Fibroblast of lung (primary cell): Measurements from ENCODE around the gene BEND7. TPM values are rescaled to one million over a fixed set of nuclear protein-coding genes. Genes with fewer than 3 reads are reported as not detected.
A peak's percentile ranks its signal among the peaks of the same experiment; 100 is the strongest.

ENCODE experiments used
- DNase-seq, 2 donors: peaks; one replicate each; pipeline versions ENCODE4 v3.0.0 to v3.0.0-alpha.2; 2010; ENCODE audit warnings: low read depth in 2 of 2
- H2AFZ ChIP-seq: 2 replicates; pipeline ENCODE4 v1.5.1; 2012; ENCODE audit warnings: low read length, control low read depth, inconsistent platforms
- H3K27ac ChIP-seq: 2 replicates; pipeline ENCODE4 v1.5.1; 2011; ENCODE audit warnings: low read length, control low read depth; ENCODE audit not compliant: insufficient read depth
- H3K27me3 ChIP-seq: 2 replicates; pipeline ENCODE4 v1.5.1; 2011; ENCODE audit warnings: mild to moderate bottlenecking, low read length; ENCODE audit not compliant: control insufficient read depth, insufficient read depth
- H3K36me3 ChIP-seq: 2 replicates; pipeline ENCODE4 v1.5.1; 2011; ENCODE audit warnings: low read length; ENCODE audit not compliant: control insufficient read depth, insufficient read depth
- H3K4me1 ChIP-seq: 2 replicates; pipeline ENCODE4 v1.5.1; 2011; ENCODE audit warnings: low read length; ENCODE audit not compliant: control insufficient read depth, insufficient read depth; ENCODE audit errors: extremely low read depth
- H3K4me2 ChIP-seq: 2 replicates; pipeline ENCODE4 v1.5.1; 2011; ENCODE audit warnings: low read length, control low read depth; ENCODE audit not compliant: insufficient read depth; ENCODE audit errors: extremely low read depth
- H3K4me3 ChIP-seq, 4 experiments: fragments of 200-600 bp in 1 of 4; sonication (generic) in 1 of 4; replicated peaks in 1 of 4; 2 replicates each; pipeline ENCODE4 v1.5.1; 2011 to 2016; ENCODE audit warnings: low read length in 4 of 4, low read depth in 3 of 4, mild to moderate bottlenecking in 3 of 4, control low read depth in 2 of 4, inconsistent platforms in 1 of 4, mixed read lengths in 1 of 4; ENCODE audit not compliant: insufficient read depth in 1 of 4; ENCODE audit errors: control extremely low read depth in 1 of 4
- H3K79me2 ChIP-seq: 2 replicates; pipeline ENCODE4 v1.5.1; 2012; ENCODE audit warnings: mild to moderate bottlenecking, low read length, inconsistent platforms; ENCODE audit not compliant: control insufficient read depth, insufficient read depth
- H3K9ac ChIP-seq: 2 replicates; pipeline ENCODE4 v1.5.1; 2011; ENCODE audit warnings: mild to moderate bottlenecking, low read length, control low read depth; ENCODE audit not compliant: insufficient read depth
- H3K9me3 ChIP-seq: 2 replicates; pipeline ENCODE4 v1.5.1; 2012; ENCODE audit warnings: low read depth, low read length; ENCODE audit not compliant: control insufficient read depth, insufficient read depth
- H4K20me1 ChIP-seq: 2 replicates; pipeline ENCODE4 v1.5.1; 2011; ENCODE audit warnings: low read length; ENCODE audit not compliant: control insufficient read depth, insufficient read depth; ENCODE audit errors: extremely low read depth
- EZH2 ChIP-seq: IDR thresholded peaks from 2 replicates; pipeline ENCODE4 v1.5.1; 2012; ENCODE audit warnings: low read length, control low read depth, mild to moderate bottlenecking; ENCODE audit errors: missing control alignments
- polyA plus RNA-seq, 2 donors: library from polyadenylated mRNA; depleted of rRNA in 1 of 2; stranded (reverse) in 1 of 2; unstranded in 1 of 2; fragments of >200 nt; gene quantifications; 2 replicates each; pipeline ENCODE4 v1.2.1, GENCODE V29; 2011 to 2012; ENCODE audit warnings: missing spikeins in 1 of 2
- total RNA-seq: library from RNA; depleted of rRNA; stranded (reverse); fragments of >200 nt; gene quantifications from 2 replicates; pipeline ENCODE4 v1.2.1, GENCODE V29; 2014
- TF ChIP-seq, protein P1 (sequence below), 2 donors: IDR thresholded peaks in 1 of 2; conservative IDR thresholded peaks in 1 of 2; 1 replicate in 1 of 2; 2 replicates in 1 of 2; pipeline ENCODE4 v1.5.1; 2011 to 2012; ENCODE audit warnings: low read length in 2 of 2, control low read depth in 1 of 2, inconsistent platforms in 1 of 2, low read depth in 1 of 2, mild to moderate bottlenecking in 1 of 2

Gene BEND7
- total and polyA plus RNA-seq, 2 donors (not counting 1 experiment from before 2014, with no cell fraction given): 6.2 to 10.6 TPM

DNA sequence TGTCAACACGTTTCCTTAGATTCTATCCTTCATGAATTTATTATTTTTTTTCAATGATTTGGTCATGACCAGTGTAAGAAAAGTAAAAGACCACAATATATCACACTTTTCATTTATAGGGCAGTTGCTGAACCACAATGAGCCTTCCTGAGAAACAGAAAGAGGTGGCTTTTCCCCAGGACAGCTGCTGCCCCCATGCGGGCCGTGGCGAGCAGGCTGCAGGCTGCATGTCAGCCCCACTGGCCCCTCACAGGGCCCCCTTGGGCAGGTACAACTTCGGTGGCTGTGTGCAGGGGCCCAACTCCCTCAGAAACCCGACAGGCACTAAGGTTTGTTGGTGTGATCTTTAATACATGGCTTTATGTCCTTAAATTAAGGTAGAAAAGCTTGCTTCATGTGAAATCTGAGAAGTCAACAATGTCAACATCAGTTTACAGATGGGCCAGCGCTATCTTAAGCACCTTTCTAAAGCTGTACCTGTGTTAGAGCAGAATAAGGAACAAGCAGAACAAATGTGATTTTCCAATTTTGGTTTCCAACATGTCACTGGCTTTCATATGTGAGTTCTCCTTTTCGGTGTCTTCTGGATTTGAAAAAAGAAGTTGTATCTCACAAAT, 10.6 kb downstream of the BEND7 start:
- TF ChIP-seq, protein P1, sequence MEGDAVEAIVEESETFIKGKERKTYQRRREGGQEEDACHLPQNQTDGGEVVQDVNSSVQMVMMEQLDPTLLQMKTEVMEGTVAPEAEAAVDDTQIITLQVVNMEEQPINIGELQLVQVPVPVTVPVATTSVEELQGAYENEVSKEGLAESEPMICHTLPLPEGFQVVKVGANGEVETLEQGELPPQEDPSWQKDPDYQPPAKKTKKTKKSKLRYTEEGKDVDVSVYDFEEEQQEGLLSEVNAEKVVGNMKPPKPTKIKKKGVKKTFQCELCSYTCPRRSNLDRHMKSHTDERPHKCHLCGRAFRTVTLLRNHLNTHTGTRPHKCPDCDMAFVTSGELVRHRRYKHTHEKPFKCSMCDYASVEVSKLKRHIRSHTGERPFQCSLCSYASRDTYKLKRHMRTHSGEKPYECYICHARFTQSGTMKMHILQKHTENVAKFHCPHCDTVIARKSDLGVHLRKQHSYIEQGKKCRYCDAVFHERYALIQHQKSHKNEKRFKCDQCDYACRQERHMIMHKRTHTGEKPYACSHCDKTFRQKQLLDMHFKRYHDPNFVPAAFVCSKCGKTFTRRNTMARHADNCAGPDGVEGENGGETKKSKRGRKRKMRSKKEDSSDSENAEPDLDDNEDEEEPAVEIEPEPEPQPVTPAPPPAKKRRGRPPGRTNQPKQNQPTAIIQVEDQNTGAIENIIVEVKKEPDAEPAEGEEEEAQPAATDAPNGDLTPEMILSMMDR (conservative IDR thresholded peaks at IDR 0.05 in 1 of 2, IDR thresholded peaks at IDR 0.05 in 1 of 2; ENCODE audit: low read depth in 1 of 2, low read length in 2 of 2): peak; percentile 26 to 57
- no peak for TF ChIP-seq EZH2
- H3K4me1 ChIP-seq: no peaks in the 10 kb centered on the region

GRCh38 chr10:13517675-13518074, 11.1 kb downstream of the BEND7 start:
- Histone ChIP-seq H3K9me3 (no peaks in the 10 kb centered on the region), H3K79me2 (no peaks in the 10 kb centered on the region), H3K9ac (no peak overlapping the region), H3K27me3 (no peaks in the 10 kb centered on the region), H3K4me1 (no peaks in the 10 kb centered on the region), H3K4me2 (no peak overlapping the region), H3K36me3 (no peaks in the 10 kb centered on the region), H3K27ac (no peak overlapping the region), H2AFZ (no peak overlapping the region), H4K20me1 (no peaks in the 10 kb centered on the region), H3K4me3 (no peak overlapping the region)
- no peak for TF ChIP-seq EZH2
- TF ChIP-seq, protein P1 (conservative IDR thresholded peaks at IDR 0.05 in 1 of 2, IDR thresholded peaks at IDR 0.05 in 1 of 2; ENCODE audit: low read depth in 1 of 2, low read length in 2 of 2): no peak
- no peak for DNase-seq

More for the DNA sequence above, 10.6 kb downstream of the BEND7 start:
- no peak overlapping the region for H3K4me3 ChIP-seq
- H3K4me2 ChIP-seq: no peak overlapping the region
- no peaks in the 10 kb centered on the region for H4K20me1 ChIP-seq
- no peak overlapping the region for H3K9ac ChIP-seq
- peak in 1 of 2 donors; percentile 27 for DNase-seq
- no peaks in the 10 kb centered on the region for H3K27me3 ChIP-seq
- H3K79me2 ChIP-seq: no peaks in the 10 kb centered on the region
- H3K36me3 ChIP-seq: no peaks in the 10 kb centered on the region
- no peaks in the 10 kb centered on the region for H3K9me3 ChIP-seq
- H2AFZ ChIP-seq: no peak overlapping the region
- no peak overlapping the region for H3K27ac ChIP-seq

- Histone ChIP-seq H3K36me3 (no peaks in the 10 kb centered on the region), H3K9me3 (no peaks in the 10 kb centered on the region), H3K4me1 (no peaks in the 10 kb centered on the region), H3K9ac (no peak overlapping the region), H3K4me2 (no peak overlapping the region), H3K79me2 (no peaks in the 10 kb centered on the region), H2AFZ (no peak overlapping the region), H3K27ac (no peak overlapping the region), H3K4me3 (no peak overlapping the region), H3K27me3 (no peaks in the 10 kb centered on the region), H4K20me1 (no peaks in the 10 kb centered on the region)
- TF ChIP-seq EZH2: no peak
- TF ChIP-seq, protein P1 (conservative IDR thresholded peaks at IDR 0.05 in 1 of 2, IDR thresholded peaks at IDR 0.05 in 1 of 2; ENCODE audit: low read depth in 1 of 2, low read length in 2 of 2): no peak
- no peak for DNase-seq
These were observed 12.6 kb downstream of the BEND7 start for GRCh38 chr10:13516176-13516575.
